Measurements from ENCODE around the gene NKAIN2. TPM values are rescaled to one million over a fixed set of nuclear protein-coding genes. Genes with fewer than 3 reads are reported as not detected.
"Not testable (repeated sequence)": the region's sequence is repeated elsewhere in the genome, so short reads cannot be mapped to it uniquely, and the experiment has no call there.

The NKAIN2 gene
- polyA plus RNA-seq, 1 donor, result 6.4 TPM

GRCh38 chr6:124561635-124562130, 758.0 kb downstream of the NKAIN2 start:
- DNase-seq (ENCODE audit: low read depth), result no peak

GRCh38 chr6:124564125-124564524, 760.5 kb downstream of the NKAIN2 start:
- not testable (repeated sequence) for DNase-seq (ENCODE audit: low read depth)

- no peak for DNase-seq (ENCODE audit: low read depth)
Measured at GRCh38 chr6:124567401-124567800, 763.7 kb downstream of the NKAIN2 start.

GRCh38 chr6:124573953-124574352, 770.3 kb downstream of the NKAIN2 start:
- DNase-seq (ENCODE audit: low read depth), result no peak

- no peak for DNase-seq (ENCODE audit: low read depth)
Measured at GRCh38 chr6:124577734-124578281, 774.1 kb downstream of the NKAIN2 start.

- no peak for DNase-seq (ENCODE audit: low read depth)
Measured at GRCh38 chr6:124590001-124590400, 786.3 kb downstream of the NKAIN2 start.

- no peak for DNase-seq (ENCODE audit: low read depth)
Measured at GRCh38 chr6:124599656-124600055, 796.0 kb downstream of the NKAIN2 start.

GRCh38 chr6:124604719-124605118, 801.1 kb downstream of the NKAIN2 start:
- DNase-seq (ENCODE audit: low read depth), result no peak

- no peak for DNase-seq (ENCODE audit: low read depth)
Measured at GRCh38 chr6:124607119-124607627, 803.5 kb downstream of the NKAIN2 start.

GRCh38 chr6:124613031-124613430, 809.4 kb downstream of the NKAIN2 start:
- DNase-seq (ENCODE audit: low read depth), result no peak

- no peak for DNase-seq (ENCODE audit: low read depth)
Measured at GRCh38 chr6:124622351-124622750, 818.7 kb downstream of the NKAIN2 start.

- no peak for DNase-seq (ENCODE audit: low read depth)
Measured at GRCh38 chr6:124633655-124634054, 830.0 kb downstream of the NKAIN2 start.

- no peak for DNase-seq (ENCODE audit: low read depth)
Measured at GRCh38 chr6:124640432-124640831, 836.8 kb downstream of the NKAIN2 start.

- no peak for DNase-seq (ENCODE audit: low read depth)
Measured at GRCh38 chr6:124655866-124656265, 852.2 kb downstream of the NKAIN2 start.

- no peak for DNase-seq (ENCODE audit: low read depth)
Measured at GRCh38 chr6:124658053-124658452, 854.4 kb downstream of the NKAIN2 start.

- DNase-seq (ENCODE audit: low read depth), result no peak
Measured at GRCh38 chr6:124659427-124659826, 855.8 kb downstream of the NKAIN2 start.

GRCh38 chr6:124660185-124660584, 856.5 kb downstream of the NKAIN2 start:
- no peak for DNase-seq (ENCODE audit: low read depth)

GRCh38 chr6:124661097-124661661, 857.5 kb downstream of the NKAIN2 start:
- no peak for DNase-seq (ENCODE audit: low read depth)

- DNase-seq (ENCODE audit: low read depth), result no peak
Measured at GRCh38 chr6:124668028-124668427, 864.4 kb downstream of the NKAIN2 start.

GRCh38 chr6:124669713-124670480, 866.2 kb downstream of the NKAIN2 start:
- no peak for DNase-seq (ENCODE audit: low read depth)

- DNase-seq (ENCODE audit: low read depth), result no peak
Measured at GRCh38 chr6:124670801-124671200, 867.1 kb downstream of the NKAIN2 start.

- no peak for DNase-seq (ENCODE audit: low read depth)
Measured at GRCh38 chr6:124671324-124671723, 867.7 kb downstream of the NKAIN2 start.

- no peak for DNase-seq (ENCODE audit: low read depth)
Measured at GRCh38 chr6:124674042-124674441, 870.4 kb downstream of the NKAIN2 start.
